Medulla oblongata (tissue), 1 donor: ENCODE measurements around the gene PRDM12.

Experiments
- DNase-seq: peaks from one replicate; pipeline ENCODE4 v3.0.0-alpha.2; 2015; ENCODE audit errors: extremely low spot score

Gene PRDM12

DNA sequence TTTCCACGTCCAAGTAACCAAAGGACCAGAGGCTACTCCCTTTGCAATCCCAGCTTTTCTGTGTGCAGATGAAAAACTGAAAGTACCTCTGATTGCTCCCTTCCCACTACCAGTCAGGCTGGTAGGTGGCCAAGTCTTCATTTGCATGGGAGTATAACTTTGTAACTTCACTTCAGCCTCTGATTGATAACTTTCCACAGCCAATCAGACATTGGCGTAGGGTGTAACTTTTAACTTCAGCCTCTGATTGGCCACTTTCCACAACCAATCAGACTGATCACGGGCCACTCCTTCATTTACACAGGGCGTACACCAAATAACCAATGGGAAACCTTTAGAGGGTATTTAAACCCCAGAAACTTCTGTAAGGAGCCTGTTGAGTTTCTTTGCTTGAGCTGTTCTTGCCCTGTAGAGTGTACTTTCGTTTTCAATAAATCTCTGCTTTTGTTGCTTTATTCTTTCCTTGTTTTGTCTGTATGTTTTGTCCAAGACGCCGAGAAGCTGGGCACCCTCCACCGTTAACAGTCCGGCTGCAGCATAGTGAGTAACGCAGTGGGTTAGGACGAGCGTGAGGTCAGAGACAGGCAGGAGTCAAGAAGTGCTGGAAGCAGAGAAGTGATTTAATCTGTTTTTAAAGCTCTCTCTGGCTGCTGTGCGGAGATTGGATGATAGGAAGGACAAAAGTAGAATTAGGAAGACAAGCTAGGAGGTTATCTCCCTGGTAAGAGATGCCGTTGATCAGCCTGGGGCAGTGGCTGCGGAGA is 25.7 kb downstream of the PRDM12 start:
- peak; percentile 93 for DNase-seq

DNA sequence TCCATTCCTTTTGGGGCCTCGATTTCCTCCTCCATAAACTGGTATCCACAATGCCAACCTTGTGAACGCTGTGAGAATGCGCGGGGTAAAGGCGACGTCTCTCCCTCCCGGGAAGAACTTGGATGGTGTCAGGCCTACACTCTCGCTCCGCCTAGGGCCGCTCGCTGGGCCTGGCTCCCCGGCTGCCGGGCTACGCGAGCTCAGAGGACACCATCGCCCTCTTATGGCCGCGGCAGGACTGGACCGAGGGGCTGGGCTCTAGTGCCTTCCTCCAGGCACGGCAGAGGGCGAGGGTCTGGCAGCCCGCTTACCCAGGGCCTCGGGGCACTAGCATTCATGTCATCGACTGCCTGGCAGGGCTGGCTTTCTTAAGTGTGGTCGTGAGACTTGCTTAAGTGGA is 27.9 kb downstream of the PRDM12 start:
- no peak for DNase-seq

DNA sequence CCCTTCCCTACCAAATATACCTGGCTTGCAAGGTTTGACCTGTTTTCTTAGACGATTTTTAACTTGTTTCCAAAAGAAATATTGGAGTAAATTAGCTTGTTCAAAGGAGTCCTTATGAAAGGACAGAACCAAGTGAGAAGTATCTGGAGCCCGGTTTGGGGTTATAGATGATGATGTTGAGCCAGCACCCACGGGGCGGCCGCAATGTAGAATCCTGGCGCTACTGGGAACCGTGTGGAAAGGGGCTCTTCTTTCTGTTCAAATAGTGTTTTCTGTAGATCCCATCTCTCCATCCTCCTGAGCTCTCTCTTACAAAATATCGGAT is 28.7 kb downstream of the PRDM12 start:
- DNase-seq = peak; percentile 22

DNA sequence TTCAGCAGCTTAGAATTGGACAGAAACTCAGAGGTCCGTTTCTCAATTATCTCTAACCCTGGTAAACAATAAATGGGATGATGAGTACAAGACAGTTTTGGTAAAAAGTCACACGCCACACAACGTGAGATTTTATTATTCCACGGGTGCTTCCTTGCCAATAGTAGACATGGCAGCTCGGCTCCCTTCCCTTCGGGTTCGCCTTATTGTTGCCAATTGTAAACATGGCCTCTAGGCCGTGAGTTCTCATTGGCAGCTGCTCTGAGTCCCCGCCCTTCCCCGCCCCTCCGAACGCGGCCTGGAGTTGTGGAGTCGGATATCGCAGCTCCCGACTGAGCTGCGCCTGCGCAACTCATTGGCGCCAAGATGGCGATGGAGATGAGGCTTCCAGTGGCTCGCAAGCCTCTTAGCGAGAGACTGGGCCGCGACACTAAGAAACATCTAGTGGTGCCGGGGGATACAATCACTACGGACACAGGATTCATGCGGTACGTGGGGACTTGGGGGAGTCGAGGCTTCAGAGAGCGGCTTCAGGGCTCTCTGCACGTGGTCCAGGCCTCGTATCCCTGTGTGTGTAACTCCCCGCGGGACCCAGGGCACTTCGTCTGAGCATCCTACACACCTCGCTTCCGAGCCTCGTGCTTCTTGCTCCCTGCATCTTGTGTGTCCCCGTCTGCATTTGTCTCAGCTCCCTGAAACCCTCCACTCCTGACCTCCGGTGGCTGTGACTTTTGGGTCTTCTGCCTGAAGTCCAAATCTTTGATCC is 29.2 kb downstream of the PRDM12 start, which contains the start of gene EXOSC2:
Gene EXOSC2 (plus strand): TSS at position 355 of the 766 bp plus-strand sequence. CDS start 12 bp downstream, at position 367.
- peak; percentile 99 for DNase-seq

DNA sequence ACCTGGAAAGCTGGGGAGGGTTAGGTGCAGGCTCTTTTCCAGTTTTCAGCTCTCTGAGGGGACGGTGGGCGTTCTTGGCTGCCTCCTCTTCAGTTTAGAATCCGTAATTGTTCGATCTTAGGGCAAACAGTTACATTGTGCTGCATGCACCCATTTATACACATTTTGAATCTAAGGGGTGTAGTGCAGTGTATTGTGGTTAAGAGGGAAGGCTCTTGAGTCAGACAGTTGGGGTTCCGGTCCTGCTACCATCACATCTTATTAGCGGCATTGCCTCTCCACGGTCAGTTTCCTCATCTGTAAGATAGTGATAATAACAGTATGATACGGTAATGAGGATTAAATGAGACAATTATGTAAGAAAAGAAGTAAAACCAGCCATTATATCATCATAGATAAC is 29.8 kb downstream of the PRDM12 start:
- DNase-seq = no peak

DNA sequence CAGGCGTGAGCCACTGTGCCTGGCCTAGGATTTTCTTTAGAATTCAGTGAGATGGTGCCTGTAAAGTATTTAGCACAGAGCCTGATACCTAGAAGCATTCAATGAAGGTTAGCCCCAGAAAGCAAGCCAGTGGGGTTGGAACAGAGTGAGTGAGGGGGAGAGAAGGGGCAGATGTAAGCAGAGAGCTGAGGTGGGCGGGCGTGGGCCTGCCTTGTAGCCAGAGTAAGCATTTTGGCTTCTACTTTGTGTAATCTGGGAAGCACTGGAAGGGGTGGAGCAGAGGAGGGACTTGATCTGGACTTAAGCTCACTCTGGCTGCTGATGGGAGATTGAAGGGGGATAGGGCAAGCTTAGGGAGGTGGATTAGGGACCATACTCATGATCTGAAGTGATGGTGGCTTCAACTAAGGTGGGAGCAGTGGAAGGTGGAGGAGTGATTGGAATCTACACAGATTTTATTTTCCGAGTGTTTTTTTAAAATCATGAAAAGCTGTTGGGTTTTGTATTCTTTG is 31.8 kb downstream of the PRDM12 start:
- DNase-seq = no peak

DNA sequence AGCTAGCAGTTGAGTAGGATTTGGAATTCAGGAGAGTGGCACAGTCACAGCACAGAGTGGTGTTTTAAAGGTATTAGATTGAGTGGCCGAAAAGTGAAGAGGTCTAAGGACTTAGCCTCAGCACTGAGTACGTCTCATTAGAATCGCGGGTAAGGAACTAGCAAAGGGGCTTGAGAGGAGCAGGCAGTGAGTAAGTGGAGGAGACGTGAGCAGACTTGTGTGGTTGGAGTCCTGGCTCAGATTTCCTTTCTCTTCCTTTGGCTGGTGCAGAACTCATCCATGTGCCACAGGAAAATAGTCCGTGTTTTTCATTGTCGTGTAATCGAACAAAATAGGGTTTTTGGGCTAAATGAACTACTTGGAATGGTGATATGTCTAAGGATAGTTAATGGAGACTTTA is 32.6 kb downstream of the PRDM12 start:
- DNase-seq = no peak

DNA sequence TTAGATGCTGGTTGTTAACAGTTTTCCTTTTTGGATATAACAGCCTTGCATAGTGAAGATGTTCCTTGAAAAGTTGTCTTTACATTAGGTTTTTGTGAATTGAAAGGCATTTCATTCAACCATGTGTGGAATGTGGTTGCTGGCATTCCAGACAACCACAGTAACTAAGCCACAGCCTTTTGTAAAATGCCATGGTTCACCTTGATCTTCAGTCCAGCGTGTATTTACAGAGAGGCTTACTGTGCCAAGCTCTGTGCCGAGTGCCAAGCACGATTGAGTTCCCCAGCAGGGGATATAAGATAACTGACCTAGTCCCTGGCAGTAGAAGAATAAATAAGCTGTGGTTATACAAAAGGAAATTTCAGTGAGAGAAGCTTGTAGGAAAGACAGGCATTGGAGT is 34.1 kb downstream of the PRDM12 start:
- DNase-seq = no peak

DNA sequence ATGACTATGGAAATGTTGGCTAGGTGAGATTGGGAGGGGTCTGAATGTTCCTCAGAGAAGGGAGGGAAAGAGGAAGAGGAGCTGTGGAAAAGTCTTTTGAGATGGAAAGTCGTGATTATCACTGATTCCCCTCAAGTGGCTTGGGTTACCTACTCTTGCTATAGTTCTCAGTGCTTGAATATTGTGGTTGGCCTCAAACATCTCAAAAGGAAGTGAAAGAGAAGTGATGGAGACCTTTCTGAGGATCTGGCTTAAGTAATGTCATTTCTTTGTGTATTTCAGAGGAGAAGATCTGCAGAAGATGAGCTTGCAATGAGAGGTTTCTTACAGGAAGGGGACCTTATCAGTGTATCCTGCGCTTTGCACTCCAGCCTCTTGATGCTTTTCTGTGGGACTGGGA is 34.7 kb downstream of the PRDM12 start:
- DNase-seq = no peak

DNA sequence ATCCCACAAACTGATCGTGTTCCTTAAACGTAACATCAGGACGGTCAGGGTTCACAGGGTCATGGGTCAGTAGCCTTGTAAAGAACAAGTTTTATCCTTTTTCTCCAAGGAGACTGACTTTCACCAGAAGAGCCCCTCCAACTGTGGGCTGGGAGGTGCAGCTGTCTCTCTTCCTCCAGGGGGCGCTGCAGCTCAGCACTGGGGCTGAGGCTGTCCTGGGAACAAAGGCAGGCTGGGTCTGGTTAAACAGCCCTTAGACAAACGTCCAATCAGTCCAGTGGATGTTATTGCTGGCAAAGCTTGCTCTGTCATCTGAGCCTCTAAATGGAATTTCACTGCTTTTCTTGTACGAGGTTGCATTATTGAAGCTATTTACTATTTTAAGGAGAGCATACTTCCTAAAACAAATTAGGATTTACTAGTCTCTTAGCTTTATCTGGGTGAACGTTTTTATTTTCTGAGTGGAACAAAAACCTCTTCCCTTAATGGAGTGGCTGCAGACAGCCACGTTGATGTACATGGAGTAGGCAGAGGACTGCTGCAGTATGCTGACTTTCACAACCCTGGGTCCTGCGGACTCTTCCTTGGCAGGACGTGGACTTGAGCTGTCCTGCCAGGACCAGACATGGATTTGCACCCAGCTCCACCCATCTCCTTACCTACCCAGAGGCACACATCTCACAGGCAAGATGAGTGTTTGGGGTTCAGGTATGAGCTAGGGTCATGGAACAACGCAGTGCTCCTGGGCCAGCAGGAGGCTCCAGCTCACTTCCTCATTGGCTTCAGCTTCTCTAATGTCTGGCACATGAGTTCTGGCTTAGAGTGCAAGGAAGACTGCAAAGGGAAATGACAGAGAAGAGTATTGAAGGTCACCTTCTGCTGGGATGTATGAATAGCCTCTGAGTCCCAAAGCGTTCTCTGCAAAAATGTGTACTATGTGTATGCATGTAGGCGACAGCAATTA is 36.9 kb downstream of the PRDM12 start:
- DNase-seq = peak; percentile 91

DNA sequence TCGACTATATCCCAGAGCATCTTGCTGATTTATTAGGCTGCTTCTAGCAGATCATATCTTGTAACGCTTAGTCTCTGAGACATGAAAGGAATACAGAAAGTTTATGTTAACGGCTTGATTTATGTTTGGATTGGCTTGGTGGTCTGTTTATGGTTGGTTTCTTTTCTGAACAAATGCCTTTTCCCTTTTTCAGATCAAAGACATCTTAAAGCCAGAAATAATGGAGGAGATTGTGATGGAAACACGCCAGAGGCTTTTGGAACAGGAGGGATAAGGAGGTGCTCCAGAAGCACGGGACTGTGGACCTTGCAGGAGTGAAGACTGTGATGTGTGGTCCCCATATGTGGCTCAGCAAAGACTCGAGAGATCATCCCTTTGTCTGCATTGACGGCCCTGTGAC is 39.1 kb downstream of the PRDM12 start:
- DNase-seq = no peak

DNA sequence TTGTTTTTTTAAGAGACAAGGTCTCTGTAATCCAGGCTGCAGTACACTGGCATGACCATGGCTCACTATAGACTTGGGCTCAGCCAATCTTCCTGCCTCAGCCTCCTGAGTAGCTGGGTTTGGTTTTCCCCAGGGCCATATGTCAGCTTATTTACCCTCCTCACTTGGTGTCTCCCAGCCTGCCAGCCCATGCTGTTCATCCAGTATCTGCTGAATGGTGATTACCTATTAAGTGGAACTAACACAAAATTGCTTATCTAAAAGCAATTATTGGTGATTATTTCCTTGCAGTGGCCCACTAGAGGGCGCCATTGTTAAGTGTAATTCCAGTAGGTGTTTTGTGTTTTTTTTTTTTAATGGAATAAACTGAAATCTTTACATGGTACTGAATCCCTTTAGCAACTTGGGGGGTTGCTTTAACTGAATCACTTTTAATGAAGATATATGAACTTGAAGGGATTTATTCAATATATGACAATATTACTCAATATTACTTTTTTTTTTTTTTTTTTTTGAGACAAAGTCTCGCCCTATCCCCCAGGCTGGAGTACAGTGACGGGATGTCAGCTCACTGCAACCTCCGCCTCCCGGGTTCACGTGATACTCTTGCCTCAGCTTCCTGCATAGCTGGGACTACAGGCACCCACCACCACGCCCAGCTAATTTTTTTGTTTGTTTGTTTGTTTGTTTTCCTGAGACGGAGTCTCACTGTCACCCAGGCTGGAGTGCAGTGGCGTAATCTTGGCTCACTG is 43.0 kb downstream of the PRDM12 start:
- DNase-seq = peak; percentile 74

DNA sequence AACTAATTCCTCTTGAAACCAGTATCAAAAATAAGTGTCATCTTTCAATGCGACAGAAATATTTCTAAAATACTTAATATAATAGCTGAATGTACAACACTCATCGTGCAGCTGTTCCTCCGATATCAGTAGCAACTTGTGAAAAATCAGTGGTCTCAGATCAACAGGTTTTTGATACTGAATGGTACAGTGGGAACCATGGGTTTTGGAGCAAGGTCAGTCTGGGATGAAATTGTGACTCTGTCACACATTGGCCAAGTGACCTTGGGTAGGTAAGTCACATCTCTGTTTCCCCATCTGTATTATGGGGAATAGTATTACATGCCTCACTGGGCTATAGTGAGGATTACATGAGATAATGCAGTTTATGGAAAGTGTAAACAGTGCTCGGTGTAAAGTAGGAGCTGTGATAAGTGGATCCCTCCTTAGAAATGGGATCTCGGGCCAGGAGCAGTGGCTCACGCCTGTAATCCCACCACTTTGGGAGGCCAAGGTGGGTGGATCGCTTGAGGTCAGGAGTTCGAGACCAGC is 46.5 kb downstream of the PRDM12 start:
- DNase-seq = no peak

DNA sequence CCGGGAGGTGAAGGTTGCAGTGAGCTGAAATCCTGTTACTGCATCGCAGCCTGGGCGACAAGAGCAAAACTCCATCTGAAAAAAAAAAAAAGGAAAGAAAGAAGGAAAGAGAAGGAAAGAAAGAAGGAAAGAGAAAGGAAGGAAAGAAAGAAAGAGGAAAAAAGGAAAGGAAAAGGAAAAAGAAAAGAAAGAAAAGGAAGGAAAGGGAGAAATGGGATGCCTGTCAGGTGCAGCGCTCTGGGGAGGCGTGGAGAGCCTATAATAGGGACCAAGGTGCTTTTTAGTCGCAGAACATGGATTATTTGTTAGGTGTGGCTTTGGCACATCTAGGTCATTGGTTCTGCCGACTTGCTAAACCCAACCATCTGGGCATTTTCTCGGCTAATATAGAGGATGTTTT is 47.1 kb downstream of the PRDM12 start:
- no peak for DNase-seq

DNA sequence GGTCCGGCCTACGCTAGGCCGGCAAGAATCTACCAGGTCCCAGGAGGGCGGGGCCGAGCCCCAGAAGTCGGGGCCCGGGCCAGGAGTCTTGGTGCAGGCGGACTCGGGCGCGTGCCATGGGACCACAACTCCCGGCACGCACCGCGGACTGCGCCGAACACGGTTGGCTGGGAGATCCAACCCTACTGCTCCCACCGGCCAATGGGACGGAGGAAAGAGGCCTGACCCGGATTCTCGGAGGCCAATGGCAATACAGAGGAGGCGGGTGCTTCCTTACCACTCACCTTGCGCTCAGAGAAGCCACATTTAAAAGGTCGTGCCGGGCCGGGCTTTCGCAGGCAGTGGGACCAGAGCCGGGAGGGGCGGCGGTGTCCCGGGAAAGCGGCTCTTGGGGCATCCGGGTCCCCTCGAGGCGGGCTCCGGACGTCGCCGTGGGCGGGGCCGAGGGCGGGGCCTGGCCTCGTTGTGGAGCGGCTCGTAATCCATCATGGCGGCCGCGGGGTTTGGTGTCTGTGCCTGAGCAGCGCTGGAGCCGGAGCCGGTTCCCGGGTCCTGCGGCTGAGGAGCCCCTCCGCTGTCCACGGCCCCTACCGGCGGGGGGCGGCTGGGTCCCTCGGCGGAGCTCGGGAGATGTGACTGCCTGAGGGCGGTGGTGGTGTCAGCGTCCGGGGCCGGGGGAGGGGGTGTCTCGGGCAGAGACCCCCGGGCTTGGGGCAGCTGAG is 48.3 kb downstream of the PRDM12 start:
- peak; percentile 99 for DNase-seq

DNA sequence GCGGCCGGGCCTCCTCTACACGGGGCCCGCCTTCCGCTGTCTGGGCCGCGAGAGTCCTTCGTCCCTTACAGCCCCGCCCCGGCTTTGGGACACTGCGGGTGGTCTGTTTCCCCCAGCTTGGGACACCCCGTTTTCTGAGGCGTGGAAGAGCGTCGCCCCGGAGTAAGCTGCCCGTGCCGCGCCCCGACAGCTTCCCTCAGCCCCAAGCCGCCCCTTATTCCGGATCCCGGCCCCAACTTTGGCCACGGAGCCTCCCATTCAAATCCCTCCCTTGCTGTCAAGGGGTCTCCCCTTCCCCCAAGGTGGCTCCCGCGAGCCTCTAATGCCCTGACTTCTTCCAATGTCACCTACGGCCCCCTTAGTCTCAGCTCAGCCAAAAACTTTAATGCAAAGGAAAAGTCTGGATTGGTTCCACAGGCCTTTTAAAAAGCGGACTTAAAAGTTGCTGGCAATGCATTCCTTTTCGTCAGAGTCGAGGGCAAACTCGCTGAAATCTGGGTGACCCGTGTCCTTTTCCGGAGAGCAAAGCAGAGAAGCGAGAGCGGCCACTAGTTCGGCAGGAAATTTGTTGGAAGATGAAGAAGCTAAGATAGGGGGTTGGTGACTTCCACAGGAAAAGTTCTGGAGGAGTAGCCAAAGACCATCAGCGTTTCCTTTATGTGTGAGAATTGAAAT is 49.0 kb downstream of the PRDM12 start:
- peak; percentile 66 for DNase-seq

DNA sequence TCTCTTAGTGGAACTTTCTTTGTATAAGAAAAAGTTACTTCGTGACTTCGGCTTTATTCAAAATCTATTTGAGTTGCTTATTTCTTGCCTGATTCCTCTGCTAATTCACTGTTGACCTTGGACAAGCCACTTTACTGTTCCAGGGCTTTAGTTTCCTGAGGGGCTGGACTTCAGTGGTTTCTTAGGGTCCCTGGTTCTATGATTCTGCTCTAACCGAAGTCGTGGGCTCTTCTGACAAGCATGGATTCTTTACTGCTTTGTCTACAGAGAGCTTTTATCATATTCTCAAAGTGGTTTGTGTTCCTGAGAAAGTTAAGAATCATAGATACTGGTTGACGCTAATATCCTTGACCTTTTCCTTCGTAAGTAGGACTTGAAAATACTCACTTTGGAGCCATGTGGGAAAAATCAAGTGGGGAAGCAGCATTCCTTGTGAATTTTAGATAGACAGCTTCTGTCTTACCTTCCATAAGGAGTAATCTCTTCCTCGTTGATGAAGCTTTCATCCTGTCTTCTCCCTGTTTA is 50.3 kb downstream of the PRDM12 start:
- DNase-seq = no peak

DNA sequence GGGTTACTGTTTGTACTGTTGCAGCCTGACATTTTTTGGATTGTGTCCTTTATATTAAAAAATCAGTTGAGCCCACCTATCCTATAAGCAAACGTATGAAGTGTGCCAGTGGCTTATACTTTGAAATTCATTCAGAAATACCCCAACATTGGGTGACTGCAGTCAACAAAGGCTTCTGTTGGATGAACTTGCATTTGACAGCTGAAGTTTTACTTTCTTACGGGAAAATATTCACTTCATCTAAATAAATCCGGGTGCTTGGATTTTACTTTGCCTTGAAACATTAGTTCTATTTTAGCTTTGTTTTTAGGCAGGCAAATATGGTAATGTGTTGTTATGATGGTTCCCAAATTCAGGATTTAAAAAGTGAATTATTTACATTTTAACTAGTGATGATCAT is 50.9 kb downstream of the PRDM12 start:
- no peak for DNase-seq

DNA sequence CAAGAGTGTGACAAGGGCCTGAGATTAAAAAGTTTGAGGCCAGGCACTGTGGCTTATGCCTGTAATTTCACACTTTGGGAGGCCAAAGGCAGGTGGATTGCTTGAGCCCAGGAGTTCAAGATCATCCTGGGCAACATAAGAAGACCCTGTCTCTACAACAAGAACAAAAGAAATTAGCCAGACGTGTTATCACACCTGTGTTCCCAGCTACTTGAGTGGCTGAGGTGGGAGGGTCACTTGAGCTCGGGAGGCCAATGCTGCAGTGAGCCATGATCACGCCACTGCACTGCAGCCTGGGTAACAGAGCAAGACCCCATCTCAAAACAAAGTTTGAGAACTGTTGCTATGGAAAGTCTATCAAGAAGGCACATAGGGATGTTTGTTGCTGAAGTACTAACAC is 54.2 kb downstream of the PRDM12 start:
- DNase-seq = no peak
